Jurkat, Clone E6-1 (cell line): Measurements from ENCODE around the gene XRRA1. TPM values are rescaled to one million over a fixed set of nuclear protein-coding genes. Genes with fewer than 3 reads are reported as not detected.
"Not testable (repeated sequence)": the region's sequence is repeated elsewhere in the genome, so short reads cannot be mapped to it uniquely, and the experiment has no call there.

ENCODE experiments used
- DNase-seq: peaks from one replicate; pipeline ENCODE4 v3.0.0-alpha.2; 2011; ENCODE audit warnings: low read depth, low spot score
- H3K4me3 ChIP-seq: 2 replicates; pipeline ENCODE4 v1.5.1; 2011; ENCODE audit warnings: mild to moderate bottlenecking, low read length, control low read depth, moderate library complexity
- polyA plus RNA-seq: library from polyadenylated mRNA; unstranded; fragments of >200 nt; gene quantifications from one replicate; pipeline ENCODE4 v1.2.1, GENCODE V29; 2012; ENCODE audit warnings: missing spikeins; ENCODE audit not compliant: insufficient read length, insufficient read depth

Gene XRRA1
- 11.9 TPM for polyA plus RNA-seq

- peak within 1 kb of the TSS; percentile 98 for H3K4me3 ChIP-seq
Observed at GRCh38 chr11:74948898-74949752, at the start of gene XRRA1, which contains the start of gene SPCS2. XRRA1 (minus strand) TSS chr11:74949091; CDS start chr11:74940878, 8,213 bp downstream. SPCS2 (plus strand) TSS chr11:74949266; CDS start chr11:74949286, 20 bp downstream.

GRCh38 chr11:74992852-74993251, 44.0 kb upstream of the XRRA1 start:
- no peak for DNase-seq
- no peak overlapping the region for H3K4me3 ChIP-seq

More at GRCh38 chr11:74948898-74949752, at the start of gene XRRA1, which contains the start of gene SPCS2:
- DNase-seq = peak; percentile 98

GRCh38 chr11:74990941-74991340, 42.0 kb upstream of the XRRA1 start:
- no peak overlapping the region for H3K4me3 ChIP-seq
- no peak for DNase-seq

GRCh38 chr11:74990150-74990549, 41.3 kb upstream of the XRRA1 start:
- not testable (repeated sequence) for DNase-seq
- peak overlapping the region; percentile 92 for H3K4me3 ChIP-seq

GRCh38 chr11:74989260-74989638, 40.4 kb upstream of the XRRA1 start:
- peak overlapping the region; percentile 92 for H3K4me3 ChIP-seq
- no peak for DNase-seq

GRCh38 chr11:74988541-74989259, 39.8 kb upstream of the XRRA1 start, which contains the start of gene NEU3:
NEU3 (plus strand) TSS chr11:74988933; CDS start chr11:74989061, 128 bp downstream.
- DNase-seq = peak; percentile 86
- H3K4me3 ChIP-seq = peak within 1 kb of the TSS; percentile 92

GRCh38 chr11:74984730-74985129, 35.8 kb upstream of the XRRA1 start:
- no peak for DNase-seq
- no peak overlapping the region for H3K4me3 ChIP-seq

- no peak for DNase-seq
- H3K4me3 ChIP-seq = no peak overlapping the region
Observed at GRCh38 chr11:74984070-74984469, 35.2 kb upstream of the XRRA1 start.

- no peak for DNase-seq
- H3K4me3 ChIP-seq = no peak overlapping the region
Observed at GRCh38 chr11:74981888-74982287, 33.0 kb upstream of the XRRA1 start.

- DNase-seq = no peak
Observed at GRCh38 chr11:74980634-74981033, 31.7 kb upstream of the XRRA1 start.

GRCh38 chr11:74978041-74978440, 29.1 kb upstream of the XRRA1 start:
- DNase-seq = no peak
- H3K4me3 ChIP-seq = no peak overlapping the region

More at GRCh38 chr11:74980634-74981033, 31.7 kb upstream of the XRRA1 start:
- H3K4me3 ChIP-seq = no peak overlapping the region

GRCh38 chr11:74971424-74971823, 22.5 kb upstream of the XRRA1 start:
- no peak overlapping the region for H3K4me3 ChIP-seq

GRCh38 chr11:74970852-74971395, 22.0 kb upstream of the XRRA1 start:
- DNase-seq = no peak
- no peak overlapping the region for H3K4me3 ChIP-seq

More at GRCh38 chr11:74971424-74971823, 22.5 kb upstream of the XRRA1 start:
- DNase-seq = no peak

GRCh38 chr11:74966651-74967050, 17.8 kb upstream of the XRRA1 start:
- H3K4me3 ChIP-seq = no peak overlapping the region
- no peak for DNase-seq

- DNase-seq = not testable (repeated sequence)
Observed at GRCh38 chr11:74960128-74960527, 11.2 kb upstream of the XRRA1 start.

GRCh38 chr11:74957937-74958629, 9.2 kb upstream of the XRRA1 start:
- DNase-seq = no peak
- H3K4me3 ChIP-seq = no peak overlapping the region

More at GRCh38 chr11:74960128-74960527, 11.2 kb upstream of the XRRA1 start:
- not testable (repeated sequence) for H3K4me3 ChIP-seq

- no peak overlapping the region for H3K4me3 ChIP-seq
- DNase-seq = no peak
Observed at GRCh38 chr11:74956397-74957015, 7.6 kb upstream of the XRRA1 start.

- no peak overlapping the region for H3K4me3 ChIP-seq
- DNase-seq = no peak
Observed at GRCh38 chr11:74954199-74954598, 5.3 kb upstream of the XRRA1 start.
